Measurements from ENCODE around the gene NUP50. TPM values are rescaled to one million over a fixed set of nuclear protein-coding genes. Genes with fewer than 3 reads are reported as not detected.

The NUP50 gene
- total RNA-seq, 1 experiment from 2014 or later: 134 TPM

DNA sequence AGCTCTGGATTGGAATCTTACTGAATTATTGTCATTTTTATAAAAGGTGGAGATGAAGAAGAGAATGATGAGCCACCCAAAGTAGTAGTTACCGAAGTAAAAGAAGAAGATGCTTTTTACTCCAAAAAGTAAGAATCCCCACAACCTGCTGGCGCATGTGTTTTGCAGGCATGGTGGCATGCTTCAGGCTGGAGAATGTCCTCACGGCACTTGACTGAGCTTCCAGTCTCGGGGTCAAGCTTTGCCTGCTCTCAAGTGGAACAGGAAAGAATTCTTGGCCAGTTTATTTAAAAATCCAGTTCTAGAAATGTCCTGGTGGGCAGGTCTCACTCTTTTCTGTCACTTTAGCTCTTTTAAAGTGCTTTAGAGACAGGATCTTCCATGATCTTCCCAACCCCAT, 17.5 kb downstream of the NUP50 start:
- H2AFZ ChIP-seq (ENCODE audit: low read length): no peak overlapping the region
- no peak for DNase-seq
- H2BK12ac ChIP-seq (ENCODE audit: insufficient read length, low read depth, low read length): no peak overlapping the region
- Mint-ChIP-seq H3K36me3 (ENCODE audit: insufficient read depth in 1 of 3, low read depth in 3 of 3) (peaks cover 63 to 99% (median 97%) of the 10 kb centered on the region in 3 experiments), H3K27me3 (ENCODE audit: low read depth) (no peaks in the 10 kb centered on the region), H3K9me3 (no peaks in the 10 kb centered on the region), H3K27ac (peak overlapping the region; percentile 71 to 94 (median 93); a peak in 6 of 7 replicates), H3K4me1 (peaks cover 26 to 28% of the 10 kb centered on the region in 2 experiments), H3K4me3 (no peak overlapping the region; a peak in 1 of 5 replicates)
- no peak overlapping the region for H2BK5ac ChIP-seq (ENCODE audit: insufficient read length, low read length)
- no CpG with 5 or more reads among the region's 4 CpGs for WGBS (ENCODE audit: extremely low coverage, insufficient read length, low lambda C conversion rate)
- H3K18ac ChIP-seq (ENCODE audit: insufficient read length, low read depth, low read length): no peak overlapping the region
- no peaks in the 10 kb centered on the region for H3K9me3 ChIP-seq (ENCODE audit: control insufficient read depth, low read depth, low read length)
- no peak overlapping the region for H2BK15ac ChIP-seq (ENCODE audit: low read depth, low read length)
- peak overlapping the region; percentile 50 for H3K4me2 ChIP-seq (ENCODE audit: insufficient read depth, insufficient read length, low read length)
- H4K20me1 ChIP-seq (ENCODE audit: control insufficient read depth, insufficient read depth, insufficient read length): no peaks in the 10 kb centered on the region
- no peaks in the 10 kb centered on the region for H3K27me3 ChIP-seq (ENCODE audit: insufficient read depth, low read length)
- H3K9ac ChIP-seq (ENCODE audit: extremely low read depth, insufficient read length, low read length): no peak overlapping the region
- no peaks in the 10 kb centered on the region for H3K23me2 ChIP-seq (ENCODE audit: insufficient read length, low read depth, low read length, poor library complexity, severe bottlenecking)
- H3K56ac ChIP-seq (ENCODE audit: insufficient read length, low read depth, low read length): no peak overlapping the region
- H3K27ac ChIP-seq (ENCODE audit: insufficient read length, low read depth, low read length): peak overlapping the region; percentile 64
- no peak overlapping the region for H4K5ac ChIP-seq (ENCODE audit: insufficient read length, low read depth, low read length)
- H3K4me1 ChIP-seq (ENCODE audit: insufficient read depth, low read length): peaks cover 5% of the 10 kb centered on the region; the same call in 1 of the 2 replicates
- no peak overlapping the region for H2AK5ac ChIP-seq (ENCODE audit: insufficient read length, low read length)
- no peak overlapping the region for H3K14ac ChIP-seq (ENCODE audit: insufficient read depth, low read length)
- no peak overlapping the region for H2BK20ac ChIP-seq (ENCODE audit: low read depth, low read length, poor library complexity, severe bottlenecking)
- H3T11ph ChIP-seq (ENCODE audit: low read length): no peak overlapping the region
- TF ChIP-seq, protein P1, sequence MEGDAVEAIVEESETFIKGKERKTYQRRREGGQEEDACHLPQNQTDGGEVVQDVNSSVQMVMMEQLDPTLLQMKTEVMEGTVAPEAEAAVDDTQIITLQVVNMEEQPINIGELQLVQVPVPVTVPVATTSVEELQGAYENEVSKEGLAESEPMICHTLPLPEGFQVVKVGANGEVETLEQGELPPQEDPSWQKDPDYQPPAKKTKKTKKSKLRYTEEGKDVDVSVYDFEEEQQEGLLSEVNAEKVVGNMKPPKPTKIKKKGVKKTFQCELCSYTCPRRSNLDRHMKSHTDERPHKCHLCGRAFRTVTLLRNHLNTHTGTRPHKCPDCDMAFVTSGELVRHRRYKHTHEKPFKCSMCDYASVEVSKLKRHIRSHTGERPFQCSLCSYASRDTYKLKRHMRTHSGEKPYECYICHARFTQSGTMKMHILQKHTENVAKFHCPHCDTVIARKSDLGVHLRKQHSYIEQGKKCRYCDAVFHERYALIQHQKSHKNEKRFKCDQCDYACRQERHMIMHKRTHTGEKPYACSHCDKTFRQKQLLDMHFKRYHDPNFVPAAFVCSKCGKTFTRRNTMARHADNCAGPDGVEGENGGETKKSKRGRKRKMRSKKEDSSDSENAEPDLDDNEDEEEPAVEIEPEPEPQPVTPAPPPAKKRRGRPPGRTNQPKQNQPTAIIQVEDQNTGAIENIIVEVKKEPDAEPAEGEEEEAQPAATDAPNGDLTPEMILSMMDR (conservative IDR thresholded peaks at IDR 0.05): no peak
- H2BK120ac ChIP-seq (ENCODE audit: low read depth, low read length, poor library complexity, severe bottlenecking): no peak overlapping the region
- peaks cover 2% of the 10 kb centered on the region; the same call in 1 of the 2 replicates for H3K79me2 ChIP-seq (ENCODE audit: insufficient read depth, low read length)
- no peak overlapping the region for H4K8ac ChIP-seq (replicated peaks; ENCODE audit: insufficient read length, low read depth, low read length)
- peaks cover 9% of the 10 kb centered on the region for H3K79me1 ChIP-seq (ENCODE audit: insufficient read depth, low read depth, low read length, poor library complexity, severe bottlenecking)
- no peak overlapping the region for H3K4ac ChIP-seq (ENCODE audit: low read depth, low read length)
- no peak overlapping the region for H4K91ac ChIP-seq (ENCODE audit: insufficient read length, low read depth, low read length)
- H3K23ac ChIP-seq (ENCODE audit: insufficient read length, low read depth, low read length): no peak overlapping the region
